NCI-H526 (cell line): ENCODE data around the gene SIPA1.

Experiments used
- DNase-seq, 2 experiments: peaks; one replicate each; lab custom pipeline; 2025; lab: John Stamatoyannopoulos, UW

SIPA1 gene

GRCh38 chr11:65642014-65642671 lies 4.2 kb downstream of the SIPA1 start:
- no peak for DNase-seq

GRCh38 chr11:65643971-65644370 lies 6.1 kb downstream of the SIPA1 start:
- peak in 1 of 2 experiments; percentile 36 for DNase-seq

- no peak for DNase-seq
Measured at GRCh38 chr11:65644837-65645236, 6.9 kb downstream of the SIPA1 start.

- no peak for DNase-seq
Measured at GRCh38 chr11:65645710-65646109, 7.8 kb downstream of the SIPA1 start.

- no peak for DNase-seq
Measured at GRCh38 chr11:65646288-65646957, 8.5 kb downstream of the SIPA1 start.

- peak in 1 of 2 experiments; percentile 89 for DNase-seq
Measured at GRCh38 chr11:65646958-65647701, 9.2 kb downstream of the SIPA1 start.

- no peak for DNase-seq
Measured at GRCh38 chr11:65648997-65649493, 11.1 kb downstream of the SIPA1 start.

- DNase-seq: no peak
Measured at GRCh38 chr11:65649656-65650546, 12.0 kb downstream of the SIPA1 start.

- no peak for DNase-seq
Measured at GRCh38 chr11:65650547-65651338, 12.8 kb downstream of the SIPA1 start.

GRCh38 chr11:65651339-65651588 lies 13.4 kb downstream of the SIPA1 start:
- DNase-seq: no peak

- no peak for DNase-seq
Measured at GRCh38 chr11:65651589-65652510, 13.9 kb downstream of the SIPA1 start.

- peak; percentile 76 to 96 for DNase-seq
Measured at GRCh38 chr11:65652511-65653228, 14.8 kb downstream of the SIPA1 start.

- no peak for DNase-seq
Measured at GRCh38 chr11:65653229-65654225, 15.6 kb downstream of the SIPA1 start.

- DNase-seq: no peak
Measured at GRCh38 chr11:65654375-65655349, 16.8 kb downstream of the SIPA1 start.

GRCh38 chr11:65655570-65656332 lies 17.9 kb downstream of the SIPA1 start:
- no peak for DNase-seq

GRCh38 chr11:65657426-65657825 lies 19.5 kb downstream of the SIPA1 start:
- no peak for DNase-seq
